Liver (tissue), 9 donors: ENCODE measurements around the gene GALNT9. TPM values are rescaled to one million over a fixed set of nuclear protein-coding genes. Genes with fewer than 3 reads are reported as not detected.

Experiments used
- DNase-seq: peaks from one replicate; pipeline ENCODE4 v3.0.0-alpha.2; 2017; ENCODE audit warnings: low spot score
- H3K27ac ChIP-seq, 2 donors: one replicate each; pipeline ENCODE4 v1.7.0; 2013; ENCODE audit warnings: inconsistent platforms in 2 of 2, low read length in 2 of 2, control low read depth in 1 of 2, low read depth in 1 of 2, mild to moderate bottlenecking in 1 of 2
- H3K27me3 ChIP-seq, 4 donors: one replicate each; pipeline versions ENCODE4 v1.6.1 to v1.7.0; 2013; ENCODE audit warnings: low read length in 3 of 4, inconsistent platforms in 1 of 4, mild to moderate bottlenecking in 1 of 4, moderate library complexity in 1 of 4; ENCODE audit not compliant: control insufficient read depth in 4 of 4, insufficient read depth in 4 of 4
- H3K36me3 ChIP-seq, 4 donors: one replicate each; pipeline versions ENCODE4 v1.6.1 to v1.7.0; 2013; ENCODE audit warnings: low read length in 3 of 4, mild to moderate bottlenecking in 3 of 4, low read depth in 1 of 4, moderate library complexity in 1 of 4; ENCODE audit not compliant: control insufficient read depth in 4 of 4, insufficient read depth in 3 of 4
- H3K4me1 ChIP-seq, 4 donors: one replicate each; pipeline versions ENCODE4 v1.6.1 to v1.7.0; 2013; ENCODE audit warnings: low read length in 3 of 4, mild to moderate bottlenecking in 3 of 4, moderate library complexity in 1 of 4; ENCODE audit not compliant: control insufficient read depth in 4 of 4, insufficient read depth in 4 of 4
- H3K4me3 ChIP-seq, 3 donors: one replicate each; pipeline versions ENCODE4 v1.6.1 to v1.7.0; 2013; ENCODE audit warnings: low read length in 3 of 3, control low read depth in 1 of 3, low read depth in 1 of 3, mild to moderate bottlenecking in 1 of 3
- H3K9ac ChIP-seq, 2 donors: one replicate each; pipeline ENCODE4 v1.7.0; 2013; ENCODE audit warnings: low read length in 2 of 2, mild to moderate bottlenecking in 2 of 2, moderate library complexity in 2 of 2, control low read depth in 1 of 2, low read depth in 1 of 2
- H3K9me3 ChIP-seq, 4 donors: one replicate each; pipeline versions ENCODE4 v1.6.1 to v1.7.0; 2013; ENCODE audit warnings: low read length in 3 of 4; ENCODE audit not compliant: control insufficient read depth in 4 of 4
- CTCF ChIP-seq: fragments of 150-350 bp; IDR thresholded peaks from 2 replicates; pipeline ENCODE4 v1.5.1; 2017; ENCODE audit warnings: improper control_type of control experiment, low read depth, low read length; ENCODE audit not compliant: missing input control
- EGR1 ChIP-seq, 2 donors: IDR thresholded peaks; 2 replicates each; pipeline ENCODE4 v1.6.1; 2016 to 2018; ENCODE audit warnings: antibody characterized with exemption in 2 of 2, low read depth in 2 of 2
- FOXA1 ChIP-seq: IDR thresholded peaks from 2 replicates; pipeline ENCODE4 v1.6.1; 2016; ENCODE audit warnings: antibody characterized with exemption
- FOXA2 ChIP-seq: IDR thresholded peaks from 2 replicates; pipeline ENCODE4 v1.6.1; 2016; ENCODE audit warnings: antibody characterized with exemption
- GABPA ChIP-seq, 2 donors: IDR thresholded peaks in 1 of 2; conservative IDR thresholded peaks in 1 of 2; 2 replicates each; pipeline ENCODE4 v1.6.1; 2016; ENCODE audit warnings: antibody characterized with exemption in 2 of 2, mild to moderate bottlenecking in 1 of 2, moderate library complexity in 1 of 2
- HNF4A ChIP-seq, 2 donors: conservative IDR thresholded peaks; 2 replicates each; pipeline ENCODE4 v1.6.1; 2016; ENCODE audit warnings: antibody characterized with exemption in 2 of 2, mild to moderate bottlenecking in 2 of 2
- HNF4G ChIP-seq: IDR thresholded peaks from 2 replicates; pipeline ENCODE4 v1.6.1; 2016; ENCODE audit warnings: antibody characterized with exemption
- RXRA ChIP-seq, 2 donors: IDR thresholded peaks; 2 replicates each; pipeline ENCODE4 v1.6.1; 2017 to 2018; ENCODE audit warnings: antibody characterized with exemption in 2 of 2, mild to moderate bottlenecking in 1 of 2
- SP1 ChIP-seq: IDR thresholded peaks from 2 replicates; pipeline ENCODE4 v1.6.1; 2018; ENCODE audit warnings: antibody characterized with exemption, mild to moderate bottlenecking
- TAF1 ChIP-seq: conservative IDR thresholded peaks from 2 replicates; pipeline ENCODE4 v1.6.1; 2016; ENCODE audit warnings: antibody characterized with exemption, mild to moderate bottlenecking
- YY1 ChIP-seq: IDR thresholded peaks from 2 replicates; pipeline ENCODE4 v1.6.1; 2016; ENCODE audit warnings: antibody characterized with exemption, mild to moderate bottlenecking
- WGBS: extraction: QIAGEN DNeasy Blood & Tissue Kit; methylation state at CpG from one replicate; pipeline ENCODE4 v1.1.7; 2013; 5-methylcytosine and 5-hydroxymethylcytosine counted together
- polyA plus RNA-seq, 2 donors: library from polyadenylated mRNA; stranded (reverse) in 1 of 2; unstranded in 1 of 2; fragments of 200-250 nt in 1 of 2; fragments of >200 nt in 1 of 2; fragmentation: Nextera tagmentation in 1 of 2; extraction: Ambion mirVana in 1 of 2; gene quantifications; one replicate each; pipeline versions ENCODE4 v1.2.1 to v1.2.3, GENCODE V29; 2013 to 2015
- total RNA-seq, 2 donors: library from RNA; depleted of rRNA; stranded (reverse); fragments of >200 nt; gene quantifications; one replicate each; pipeline ENCODE4 v1.2.3, GENCODE V29; 2014
- TF ChIP-seq, protein P1 (sequence below): IDR thresholded peaks from 2 replicates; pipeline ENCODE4 v1.6.1; 2016; ENCODE audit warnings: antibody characterized with exemption, mild to moderate bottlenecking
- TF ChIP-seq, protein P2 (sequence below): IDR thresholded peaks from 2 replicates; pipeline ENCODE4 v1.6.1; 2016; ENCODE audit warnings: antibody characterized with exemption
- donor health status: healthy.
- donor health status: healthy.
- donor health status: healthy.
- donor health status: healthy.
- donor health status: healthy.

GALNT9 gene
- total and polyA plus RNA-seq, 4 donors = 0.05 to 0.25 (median 0.09) TPM; not detected in 1

DNA sequence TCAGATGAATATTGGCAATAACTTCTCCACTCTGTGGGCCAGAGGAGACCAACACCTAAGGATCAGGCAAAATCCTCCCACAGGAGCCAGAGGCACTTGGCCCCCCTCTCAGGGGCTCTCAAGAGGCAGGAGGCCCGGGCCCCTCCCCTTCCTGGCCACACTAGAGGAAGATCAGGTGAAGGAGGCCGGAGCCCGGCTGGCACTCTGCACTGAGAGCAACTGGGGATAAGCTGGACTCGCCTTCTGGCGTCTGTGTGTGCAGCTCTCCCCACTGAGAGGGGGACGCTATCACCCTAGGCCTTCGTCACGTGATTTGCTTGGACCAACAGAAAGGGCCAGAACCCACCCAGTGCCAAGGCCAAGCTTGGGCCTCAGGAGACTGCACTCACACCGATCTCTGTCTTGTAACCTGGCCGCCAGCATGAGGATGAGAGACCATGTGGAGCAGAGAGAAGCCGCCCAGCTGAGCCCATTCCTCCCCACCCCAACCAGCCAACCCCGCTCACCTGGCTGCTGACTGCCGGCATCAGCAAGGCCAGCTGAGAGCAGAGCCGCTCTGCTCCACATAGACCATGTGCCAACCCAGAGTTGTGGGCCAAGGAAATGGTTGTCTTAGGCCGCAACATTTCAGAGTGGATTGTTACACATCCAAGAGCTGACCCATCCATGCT lies 121.1 kb downstream of the GALNT9 start:
- H3K4me3 ChIP-seq = no peak overlapping the region
- no peak overlapping the region for H3K9ac ChIP-seq
- DNase-seq = no peak
- H3K27ac ChIP-seq = no peak overlapping the region
- H3K9me3 ChIP-seq = peaks cover 0 to 3% (median 0%) of the 10 kb centered on the region in 4 donors
- peaks cover 0 to 3% (median 0%) of the 10 kb centered on the region in 4 donors for H3K27me3 ChIP-seq
- no peak for TF ChIP-seq GABPA (IDR thresholded peaks at IDR 0.05 in 1 of 2, conservative IDR thresholded peaks at IDR 0.05 in 1 of 2)
- TF ChIP-seq, protein P1, sequence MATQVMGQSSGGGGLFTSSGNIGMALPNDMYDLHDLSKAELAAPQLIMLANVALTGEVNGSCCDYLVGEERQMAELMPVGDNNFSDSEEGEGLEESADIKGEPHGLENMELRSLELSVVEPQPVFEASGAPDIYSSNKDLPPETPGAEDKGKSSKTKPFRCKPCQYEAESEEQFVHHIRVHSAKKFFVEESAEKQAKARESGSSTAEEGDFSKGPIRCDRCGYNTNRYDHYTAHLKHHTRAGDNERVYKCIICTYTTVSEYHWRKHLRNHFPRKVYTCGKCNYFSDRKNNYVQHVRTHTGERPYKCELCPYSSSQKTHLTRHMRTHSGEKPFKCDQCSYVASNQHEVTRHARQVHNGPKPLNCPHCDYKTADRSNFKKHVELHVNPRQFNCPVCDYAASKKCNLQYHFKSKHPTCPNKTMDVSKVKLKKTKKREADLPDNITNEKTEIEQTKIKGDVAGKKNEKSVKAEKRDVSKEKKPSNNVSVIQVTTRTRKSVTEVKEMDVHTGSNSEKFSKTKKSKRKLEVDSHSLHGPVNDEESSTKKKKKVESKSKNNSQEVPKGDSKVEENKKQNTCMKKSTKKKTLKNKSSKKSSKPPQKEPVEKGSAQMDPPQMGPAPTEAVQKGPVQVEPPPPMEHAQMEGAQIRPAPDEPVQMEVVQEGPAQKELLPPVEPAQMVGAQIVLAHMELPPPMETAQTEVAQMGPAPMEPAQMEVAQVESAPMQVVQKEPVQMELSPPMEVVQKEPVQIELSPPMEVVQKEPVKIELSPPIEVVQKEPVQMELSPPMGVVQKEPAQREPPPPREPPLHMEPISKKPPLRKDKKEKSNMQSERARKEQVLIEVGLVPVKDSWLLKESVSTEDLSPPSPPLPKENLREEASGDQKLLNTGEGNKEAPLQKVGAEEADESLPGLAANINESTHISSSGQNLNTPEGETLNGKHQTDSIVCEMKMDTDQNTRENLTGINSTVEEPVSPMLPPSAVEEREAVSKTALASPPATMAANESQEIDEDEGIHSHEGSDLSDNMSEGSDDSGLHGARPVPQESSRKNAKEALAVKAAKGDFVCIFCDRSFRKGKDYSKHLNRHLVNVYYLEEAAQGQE = no peak
- TF ChIP-seq HNF4A (conservative IDR thresholded peaks at IDR 0.05) = no peak
- TF ChIP-seq HNF4G = no peak
- no peak for TF ChIP-seq EGR1 (IDR thresholded peaks at IDR 0.05; ENCODE audit: low read depth in 2 of 2)
- TF ChIP-seq SP1 = no peak
- TF ChIP-seq, protein P2, sequence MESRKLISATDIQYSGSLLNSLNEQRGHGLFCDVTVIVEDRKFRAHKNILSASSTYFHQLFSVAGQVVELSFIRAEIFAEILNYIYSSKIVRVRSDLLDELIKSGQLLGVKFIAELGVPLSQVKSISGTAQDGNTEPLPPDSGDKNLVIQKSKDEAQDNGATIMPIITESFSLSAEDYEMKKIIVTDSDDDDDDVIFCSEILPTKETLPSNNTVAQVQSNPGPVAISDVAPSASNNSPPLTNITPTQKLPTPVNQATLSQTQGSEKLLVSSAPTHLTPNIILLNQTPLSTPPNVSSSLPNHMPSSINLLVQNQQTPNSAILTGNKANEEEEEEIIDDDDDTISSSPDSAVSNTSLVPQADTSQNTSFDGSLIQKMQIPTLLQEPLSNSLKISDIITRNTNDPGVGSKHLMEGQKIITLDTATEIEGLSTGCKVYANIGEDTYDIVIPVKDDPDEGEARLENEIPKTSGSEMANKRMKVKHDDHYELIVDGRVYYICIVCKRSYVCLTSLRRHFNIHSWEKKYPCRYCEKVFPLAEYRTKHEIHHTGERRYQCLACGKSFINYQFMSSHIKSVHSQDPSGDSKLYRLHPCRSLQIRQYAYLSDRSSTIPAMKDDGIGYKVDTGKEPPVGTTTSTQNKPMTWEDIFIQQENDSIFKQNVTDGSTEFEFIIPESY = no peak
- TF ChIP-seq CTCF = no peak
- no peak for TF ChIP-seq YY1
- no peak for TF ChIP-seq TAF1
- H3K36me3 ChIP-seq = no peaks in the 10 kb centered on the region
- no peaks in the 10 kb centered on the region for H3K4me1 ChIP-seq
- WGBS = 89% methylated on average over 15 of the region's 15 CpGs

GRCh38 chr12:132207083-132207775 lies 122.2 kb downstream of the GALNT9 start:
- WGBS = 86% methylated on average over 36 of the region's 36 CpGs
- no peak for DNase-seq
- Histone ChIP-seq H3K27ac (no peak overlapping the region), H3K4me1 (no peaks in the 10 kb centered on the region), H3K27me3 (peaks cover 0 to 3% (median 0%) of the 10 kb centered on the region in 4 donors), H3K9ac (no peak overlapping the region), H3K4me3 (no peak overlapping the region), H3K9me3 (peaks cover 0 to 3% (median 0%) of the 10 kb centered on the region in 4 donors), H3K36me3 (no peaks in the 10 kb centered on the region)
- TF ChIP-seq FOXA2 (no peak), GABPA (IDR thresholded peaks at IDR 0.05 in 1 of 2, conservative IDR thresholded peaks at IDR 0.05 in 1 of 2) (no peak), YY1 (no peak), RXRA (IDR thresholded peaks at IDR 0.05) (no peak), FOXA1 (no peak)
